ENCODE measurements around the gene TRAFD1.

The TRAFD1 gene

GRCh38 chr12:112196196-112196875 is 71.0 kb downstream of the TRAFD1 start:
- DNase-seq: no peak

GRCh38 chr12:112198120-112198733 is 72.9 kb downstream of the TRAFD1 start:
- peak in 29 of 56 donors; percentile 4 to 62 (median 23) for DNase-seq

GRCh38 chr12:112199136-112199535 is 73.8 kb downstream of the TRAFD1 start:
- no peak for DNase-seq
